Stimulated activated naive CD4-positive, alpha-beta T cell (primary cell): ENCODE data around the gene NCOA7.
A peak's percentile ranks its signal among the peaks of the same experiment; 100 is the strongest.
"Not testable (repeated sequence)": the region's sequence is repeated elsewhere in the genome, so short reads cannot be mapped to it uniquely, and the experiment has no call there.

Source experiments
- DNase-seq, 6 experiments: peaks; one replicate each; lab custom pipeline; 2025; lab: John Stamatoyannopoulos, UW

Gene NCOA7

DNA sequence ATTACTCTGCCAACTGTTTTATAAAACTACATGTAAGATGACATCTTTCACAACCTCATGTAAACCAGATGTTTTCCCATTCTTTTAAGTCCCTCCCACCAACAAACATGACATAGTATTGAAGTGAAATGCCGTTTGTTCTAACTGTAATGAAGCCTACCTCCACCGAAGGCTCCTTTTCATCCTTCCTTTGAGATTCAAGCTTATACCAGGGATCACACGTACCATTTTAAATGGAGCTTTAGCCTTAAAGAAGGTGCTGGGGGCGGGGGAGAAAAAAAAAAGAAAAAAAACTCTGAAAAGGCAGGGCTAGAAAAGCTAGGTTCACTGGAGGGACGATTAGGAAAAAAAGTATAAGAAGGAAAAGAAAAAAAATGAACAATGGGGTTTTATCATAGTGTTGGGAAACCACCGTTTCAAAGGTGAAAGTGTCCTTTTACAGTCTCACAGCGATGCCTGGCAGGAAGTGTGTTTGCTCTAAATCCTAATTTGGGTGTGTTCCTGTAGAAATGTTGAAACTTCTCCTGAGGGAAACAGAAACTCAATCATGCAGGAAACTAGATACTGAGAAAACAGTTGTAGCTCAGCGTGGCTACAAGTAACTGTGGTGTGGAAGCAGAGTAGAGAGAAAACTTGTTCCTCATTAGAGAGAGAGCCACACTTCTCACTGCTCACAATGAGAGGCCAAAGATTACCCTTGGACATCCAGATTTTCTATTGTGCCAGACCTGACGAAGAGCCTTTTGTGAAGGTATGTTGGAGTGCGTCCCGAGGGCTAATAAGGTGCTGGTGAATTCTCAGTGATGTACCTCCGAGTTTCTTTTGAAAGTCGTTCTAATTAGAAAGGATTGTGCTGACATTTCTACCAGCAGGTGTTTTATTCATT is 128.2 kb downstream of the NCOA7 start:
- peak in 5 of 6 experiments; percentile 10 to 30 (median 11) for DNase-seq

DNA sequence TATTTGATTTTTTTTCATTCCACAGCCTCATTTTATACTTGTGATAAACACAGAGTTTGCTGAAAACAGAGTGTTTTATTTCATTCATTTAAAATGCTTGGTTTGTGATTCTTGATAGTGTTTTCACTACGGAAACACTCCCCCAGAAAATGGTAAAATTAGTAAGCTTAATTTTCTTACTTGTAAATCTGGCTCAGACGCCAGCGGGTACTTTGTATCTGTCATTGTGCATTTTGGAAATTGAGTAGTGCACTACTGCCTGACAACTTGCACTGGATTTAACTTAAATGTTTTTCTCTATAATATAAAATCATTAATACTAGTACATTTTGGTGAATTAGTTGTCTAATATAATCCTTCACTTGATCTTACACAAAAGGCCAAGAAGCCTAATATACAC is 128.9 kb downstream of the NCOA7 start:
- no peak for DNase-seq

DNA sequence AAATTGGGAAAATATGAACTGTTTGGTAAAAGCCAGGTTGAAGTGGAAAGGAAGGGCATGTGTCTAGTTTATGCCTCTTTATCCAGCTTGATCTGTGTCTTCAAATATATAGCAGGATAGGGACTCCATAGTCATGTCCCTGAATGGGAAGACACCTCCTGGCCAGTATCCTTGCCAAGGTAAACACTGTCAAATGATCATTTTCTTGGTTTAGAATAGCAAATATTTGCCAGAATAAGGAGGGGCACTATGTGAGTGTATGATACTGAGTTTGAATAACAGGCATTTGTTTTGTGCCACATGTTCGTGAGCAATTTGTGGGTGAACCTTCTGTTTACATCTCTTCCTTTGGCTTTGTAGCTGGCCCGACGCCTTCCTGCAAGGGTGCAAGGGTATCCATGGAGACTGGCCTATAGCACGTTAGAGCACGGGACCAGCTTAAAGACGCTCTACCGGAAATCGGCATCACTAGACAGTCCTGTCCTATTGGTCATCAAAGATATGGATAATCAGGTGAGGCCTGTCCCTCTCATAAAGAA is 131.6 kb downstream of the NCOA7 start:
- DNase-seq: no peak

DNA sequence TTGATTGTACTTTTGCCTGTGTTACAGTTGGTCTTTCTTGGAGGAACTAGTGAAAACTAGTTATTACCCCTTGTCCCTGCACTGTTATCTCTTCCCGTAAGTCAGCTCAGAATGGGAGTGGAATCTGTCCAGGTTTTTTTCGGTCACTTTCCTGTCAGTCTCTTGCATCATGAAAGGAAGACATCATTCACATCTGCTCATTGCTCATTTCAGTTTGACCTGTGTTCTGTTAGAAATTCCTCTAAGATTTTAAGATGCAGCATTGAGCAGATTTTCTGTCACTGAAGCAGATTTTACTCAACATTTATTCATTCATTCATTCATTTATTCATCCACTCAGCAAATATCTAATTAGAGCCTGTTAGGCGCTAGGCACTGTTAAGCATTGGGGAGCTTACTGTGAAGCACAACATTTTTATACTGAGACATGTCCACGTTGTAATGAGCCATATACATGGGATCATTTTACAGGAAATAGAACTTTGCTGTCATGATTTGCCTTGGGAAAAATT is 132.7 kb downstream of the NCOA7 start:
- no peak for DNase-seq

DNA sequence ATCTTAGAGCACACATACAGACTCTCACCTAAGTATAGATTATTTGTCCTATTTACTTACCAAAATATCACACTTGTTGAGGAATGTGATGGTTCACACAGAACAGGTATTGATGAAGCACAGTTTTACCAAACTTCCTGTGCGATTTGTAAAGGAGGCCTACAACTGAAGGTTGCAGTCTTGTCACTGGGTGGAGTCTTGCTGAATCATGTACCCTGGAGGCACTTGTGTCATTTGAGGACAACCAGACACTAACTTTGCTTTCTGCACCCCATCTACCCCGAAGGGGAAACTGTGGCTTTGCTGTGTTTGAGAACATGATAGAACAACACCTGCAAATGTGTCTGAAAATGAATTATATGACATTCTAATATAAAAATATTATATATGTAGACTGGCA is 133.4 kb downstream of the NCOA7 start:
- DNase-seq: no peak

DNA sequence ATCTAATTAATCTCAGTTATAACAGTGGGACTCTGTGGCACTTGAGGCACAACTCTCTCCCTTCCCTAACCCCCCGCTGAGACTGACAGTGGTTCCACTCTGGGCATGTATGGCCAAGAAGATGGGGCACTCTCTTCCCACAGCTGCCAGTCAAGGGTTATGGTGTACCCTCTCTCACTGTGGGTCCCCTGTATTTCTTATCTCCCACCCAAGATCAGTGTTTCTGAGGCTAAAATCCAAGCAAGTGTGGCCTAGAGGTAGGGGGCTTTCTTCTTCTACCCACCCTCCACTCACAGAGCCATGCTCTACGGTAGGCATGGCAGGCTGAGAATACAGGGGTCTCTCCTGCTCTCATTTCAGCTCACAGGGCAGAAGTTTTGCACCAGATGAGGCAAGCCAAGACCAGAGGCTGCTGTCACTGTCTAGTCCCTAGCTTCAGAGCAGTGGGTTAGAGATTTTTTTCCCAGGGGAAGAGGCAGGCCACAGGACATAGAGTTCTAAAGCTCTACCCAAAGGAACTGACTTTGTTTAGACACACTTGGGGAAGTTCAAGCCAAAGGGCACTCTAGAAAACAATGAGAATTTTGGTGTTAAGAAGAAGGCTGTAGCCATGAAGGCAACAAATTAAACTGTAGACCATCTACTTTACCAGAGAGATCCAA is 134.1 kb downstream of the NCOA7 start:
- no peak for DNase-seq

DNA sequence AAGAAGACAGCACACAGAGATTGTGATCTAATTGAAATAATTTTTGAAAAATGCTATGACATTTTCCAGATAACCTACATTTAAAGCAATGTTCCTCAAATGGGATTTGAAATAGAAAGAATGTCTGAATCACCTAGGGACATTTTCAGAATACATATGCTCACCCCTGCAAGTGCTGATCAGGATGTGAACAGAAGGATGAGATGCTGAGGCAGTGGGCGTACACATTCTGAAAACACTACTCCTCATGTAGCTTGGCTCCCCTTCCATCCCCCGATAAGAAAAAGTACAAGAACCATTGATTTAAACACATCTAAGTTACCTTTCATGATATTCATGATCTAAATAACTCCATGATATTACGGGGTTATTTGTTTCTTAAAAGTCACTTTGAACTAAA is 136.0 kb downstream of the NCOA7 start:
- no peak for DNase-seq

DNA sequence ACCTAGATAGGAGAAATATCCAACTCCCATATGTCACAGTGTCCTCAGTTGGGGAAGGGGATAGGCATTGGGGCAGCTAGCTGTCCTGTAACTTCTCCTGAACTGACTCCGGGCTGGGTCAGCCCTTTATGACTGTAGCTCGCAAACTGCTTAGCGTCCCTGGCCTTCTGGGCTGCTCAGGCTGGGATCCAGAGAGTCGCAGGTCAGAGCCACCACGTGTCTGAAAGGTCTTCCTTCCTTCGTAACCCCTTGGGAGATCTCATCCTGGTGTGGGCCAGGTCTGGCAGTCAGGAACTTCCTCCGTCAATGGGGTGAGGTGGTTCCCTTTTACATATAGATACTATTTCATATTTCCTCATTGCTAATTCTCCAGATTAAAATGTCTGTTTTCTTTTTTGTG is 137.0 kb downstream of the NCOA7 start:
- DNase-seq: no peak

DNA sequence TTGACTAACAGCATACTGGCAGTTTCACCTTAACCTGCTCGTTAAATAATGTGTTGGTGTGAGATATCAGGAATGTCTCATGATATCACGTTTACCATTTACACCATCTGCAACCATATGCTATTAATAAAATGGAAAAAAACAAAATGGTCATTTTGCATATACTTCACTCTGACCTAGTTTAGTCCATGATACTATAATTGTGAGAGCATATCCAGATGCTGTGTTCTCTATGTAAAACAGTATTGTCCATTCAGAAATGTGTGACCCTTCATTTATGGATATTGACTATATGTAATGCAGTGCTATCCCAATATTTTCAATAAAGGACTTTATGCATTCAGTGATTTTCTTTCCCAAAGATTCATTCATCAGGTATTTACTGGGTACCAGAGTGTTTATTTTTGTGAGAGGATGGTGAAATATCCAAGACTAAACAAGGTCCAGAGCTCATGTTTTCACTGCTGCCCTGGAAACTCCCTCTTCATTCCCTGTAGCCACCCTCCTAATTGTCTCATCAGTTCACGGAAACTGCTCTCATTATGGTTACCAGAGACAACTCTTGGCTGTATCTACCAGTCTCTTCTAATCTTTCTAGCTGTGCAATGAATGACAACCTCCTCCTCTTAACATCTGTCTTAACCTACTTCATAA is 140.1 kb downstream of the NCOA7 start:
- DNase-seq: no peak

DNA sequence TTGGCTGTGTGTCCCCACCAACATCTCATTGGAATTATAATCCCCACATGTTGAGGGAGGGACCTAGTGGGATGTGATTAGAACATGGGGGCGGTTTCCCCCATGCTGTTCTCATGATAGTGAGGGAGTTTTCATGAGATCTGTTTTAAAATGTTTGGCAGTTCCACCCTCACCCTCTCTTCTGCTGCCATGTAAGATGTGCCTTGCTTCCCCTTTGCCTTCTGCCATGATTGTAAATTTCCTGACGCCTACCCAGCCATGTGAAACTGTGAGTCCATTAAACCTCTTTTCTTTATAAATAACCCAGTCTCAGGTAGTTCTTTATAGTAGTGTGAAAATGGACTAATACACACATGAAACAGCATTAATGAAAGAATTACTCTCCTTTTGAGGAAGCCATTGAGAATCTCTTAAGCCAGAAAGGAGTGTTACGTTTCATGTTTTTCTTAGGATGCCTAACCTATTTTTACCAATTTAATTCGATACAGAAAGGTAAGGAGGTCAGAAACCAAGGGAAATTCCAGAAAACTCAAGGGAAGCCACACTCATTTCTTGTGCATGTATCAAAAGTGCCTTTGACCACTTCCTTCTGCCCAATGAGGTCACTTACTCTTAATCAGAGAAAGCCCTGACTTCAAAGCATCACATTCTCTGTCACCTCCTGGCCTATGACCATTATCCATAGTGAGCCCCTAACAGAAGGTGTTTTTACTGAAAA is 141.1 kb downstream of the NCOA7 start:
- no peak for DNase-seq

DNA sequence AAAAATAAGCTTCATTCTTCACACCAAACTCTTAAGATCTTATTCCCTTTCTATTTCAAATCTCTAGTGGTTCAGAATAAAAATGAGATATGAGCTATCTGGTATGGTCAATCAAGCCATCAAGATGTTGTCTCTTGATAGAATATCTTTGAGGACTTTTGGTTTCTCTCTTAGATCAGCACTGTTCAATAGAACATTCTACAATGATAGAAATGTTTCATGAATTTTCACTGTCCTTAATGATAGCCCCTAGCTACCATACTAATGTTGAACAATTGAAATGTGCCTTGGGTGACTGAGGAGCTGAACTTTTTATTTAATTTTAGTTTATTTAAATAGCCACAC is 141.7 kb downstream of the NCOA7 start:
- no peak for DNase-seq

DNA sequence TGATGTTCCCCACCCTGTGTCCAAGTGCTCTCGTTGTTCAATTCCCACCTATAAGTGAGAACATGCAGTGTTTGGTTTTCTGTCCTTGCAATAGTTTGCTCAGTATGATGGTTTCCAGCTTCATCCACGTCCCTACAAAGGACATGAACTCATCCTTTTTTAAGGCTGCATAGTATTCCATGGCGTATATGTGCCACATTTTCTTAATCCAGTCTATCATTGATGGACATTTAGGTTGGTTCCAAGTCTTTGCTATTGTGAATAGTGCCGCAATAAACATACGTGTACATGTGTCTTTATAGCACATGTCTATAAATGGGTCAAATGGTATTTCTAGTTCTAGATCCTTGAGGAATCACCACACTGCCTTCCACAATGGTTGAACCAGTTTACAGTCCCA is 144.8 kb downstream of the NCOA7 start:
- DNase-seq: not testable (repeated sequence)

DNA sequence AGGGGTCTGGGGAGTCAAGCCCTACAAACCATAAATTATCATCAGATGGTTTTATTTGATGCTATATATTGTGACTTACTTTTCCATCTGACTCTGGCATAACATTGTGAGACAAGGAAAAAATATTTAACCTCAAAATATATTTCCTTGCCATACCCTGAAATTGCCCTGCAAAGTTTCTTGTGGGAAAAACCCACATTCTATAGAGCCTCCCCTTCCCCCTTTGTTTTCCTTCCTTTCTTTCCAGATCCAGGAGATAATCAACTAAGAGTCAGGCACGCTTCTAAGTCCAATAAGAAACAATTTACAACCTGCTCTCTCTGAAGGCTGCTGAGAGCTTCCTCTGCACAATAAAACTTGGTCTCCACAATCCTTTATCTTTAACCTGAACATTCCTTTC is 148.3 kb downstream of the NCOA7 start:
- DNase-seq: no peak

DNA sequence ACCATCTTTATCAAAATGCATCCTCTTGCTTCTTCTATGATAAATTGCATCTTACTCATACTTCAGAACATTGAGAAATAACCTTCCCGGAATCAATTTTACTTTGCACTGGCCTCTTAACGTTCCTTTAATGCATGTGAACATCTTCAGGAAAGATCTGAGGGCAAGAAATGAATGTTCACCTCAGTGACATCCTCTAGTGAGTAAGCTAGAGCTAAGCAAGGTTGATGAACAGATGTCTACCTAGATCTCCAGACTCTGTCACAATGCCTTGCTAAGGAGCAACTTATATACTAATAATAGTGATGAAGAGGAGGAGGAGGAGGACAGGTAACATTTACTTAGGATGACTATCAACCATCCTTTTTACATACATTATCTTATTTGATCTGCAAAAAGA is 149.0 kb downstream of the NCOA7 start:
- DNase-seq: no peak

DNA sequence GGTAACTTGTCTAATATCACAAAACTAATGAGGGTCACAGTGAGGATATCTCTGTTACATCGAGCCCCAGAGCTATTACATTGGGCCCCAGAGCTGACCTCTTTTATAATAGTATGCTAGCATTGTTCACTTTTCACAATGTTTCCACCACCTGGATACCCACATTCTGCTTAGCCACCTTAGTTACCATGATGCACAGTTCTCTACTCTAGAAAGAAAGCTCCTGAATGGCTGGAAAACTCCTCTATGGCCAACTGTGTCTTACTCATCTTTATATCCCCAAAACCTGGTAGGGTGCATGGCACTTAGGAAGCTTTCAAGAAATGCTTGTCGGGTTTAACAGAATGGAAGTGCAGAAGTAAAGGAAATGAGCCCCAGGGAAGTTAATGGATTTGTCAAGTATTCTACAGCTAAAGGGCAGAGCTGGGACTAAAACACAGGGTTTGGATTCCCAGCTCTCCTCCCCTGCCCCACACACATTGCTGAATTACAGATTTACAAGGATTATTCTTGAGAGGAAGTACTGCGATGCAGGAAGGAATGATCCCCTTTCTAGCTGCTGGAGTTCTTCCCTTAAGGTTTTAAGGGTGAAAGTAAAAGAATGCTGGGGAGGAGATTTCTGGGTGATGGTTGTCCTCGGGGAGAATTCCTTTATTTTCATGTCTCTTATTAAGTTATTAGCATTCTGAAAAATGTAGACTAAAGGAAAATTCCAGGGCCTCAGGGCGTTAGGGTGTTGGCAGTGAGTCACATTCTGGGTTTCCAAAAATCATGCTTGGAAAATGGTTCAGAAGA is 149.7 kb downstream of the NCOA7 start:
- DNase-seq: no peak

DNA sequence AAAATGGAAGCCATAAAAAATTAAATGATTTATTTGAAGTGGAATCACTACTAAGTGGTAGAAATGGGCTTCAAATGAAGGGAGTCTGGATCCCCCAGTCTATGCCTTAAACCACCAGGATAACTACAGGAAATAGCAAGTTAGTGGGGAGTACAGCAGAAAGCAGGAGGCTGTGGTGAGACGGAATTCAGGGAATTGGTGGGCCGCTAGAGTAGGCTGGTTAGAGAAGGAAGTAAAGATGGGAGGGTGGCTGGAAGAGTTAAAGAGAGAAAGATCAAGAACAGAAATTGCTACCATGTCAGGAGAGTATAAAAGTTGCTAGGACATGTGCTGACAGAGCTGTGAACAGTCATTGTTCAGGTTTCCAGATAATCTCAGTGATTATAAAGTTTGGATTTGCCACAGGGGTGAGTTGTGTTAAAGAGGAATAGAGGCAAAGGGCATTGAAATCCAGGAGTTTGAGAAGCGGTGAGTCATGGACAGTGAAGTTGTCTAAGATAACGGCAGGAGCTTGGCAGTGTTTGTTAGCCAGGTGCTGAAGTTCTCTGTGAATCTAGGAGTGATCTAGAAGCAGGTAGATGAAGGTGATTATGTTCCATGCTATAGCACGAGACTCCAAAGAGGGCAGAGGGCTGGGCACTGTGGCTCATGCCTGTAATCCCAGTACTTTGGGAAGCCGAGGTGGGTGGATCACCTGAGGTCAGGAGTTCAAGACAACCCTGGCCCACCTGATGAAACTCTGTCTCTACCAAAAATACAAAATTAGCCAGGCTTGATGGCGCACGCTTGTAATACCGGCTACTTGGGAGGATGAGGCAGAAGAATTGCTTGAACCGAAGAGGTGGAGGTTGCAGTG is 152.1 kb downstream of the NCOA7 start:
- DNase-seq: no peak

DNA sequence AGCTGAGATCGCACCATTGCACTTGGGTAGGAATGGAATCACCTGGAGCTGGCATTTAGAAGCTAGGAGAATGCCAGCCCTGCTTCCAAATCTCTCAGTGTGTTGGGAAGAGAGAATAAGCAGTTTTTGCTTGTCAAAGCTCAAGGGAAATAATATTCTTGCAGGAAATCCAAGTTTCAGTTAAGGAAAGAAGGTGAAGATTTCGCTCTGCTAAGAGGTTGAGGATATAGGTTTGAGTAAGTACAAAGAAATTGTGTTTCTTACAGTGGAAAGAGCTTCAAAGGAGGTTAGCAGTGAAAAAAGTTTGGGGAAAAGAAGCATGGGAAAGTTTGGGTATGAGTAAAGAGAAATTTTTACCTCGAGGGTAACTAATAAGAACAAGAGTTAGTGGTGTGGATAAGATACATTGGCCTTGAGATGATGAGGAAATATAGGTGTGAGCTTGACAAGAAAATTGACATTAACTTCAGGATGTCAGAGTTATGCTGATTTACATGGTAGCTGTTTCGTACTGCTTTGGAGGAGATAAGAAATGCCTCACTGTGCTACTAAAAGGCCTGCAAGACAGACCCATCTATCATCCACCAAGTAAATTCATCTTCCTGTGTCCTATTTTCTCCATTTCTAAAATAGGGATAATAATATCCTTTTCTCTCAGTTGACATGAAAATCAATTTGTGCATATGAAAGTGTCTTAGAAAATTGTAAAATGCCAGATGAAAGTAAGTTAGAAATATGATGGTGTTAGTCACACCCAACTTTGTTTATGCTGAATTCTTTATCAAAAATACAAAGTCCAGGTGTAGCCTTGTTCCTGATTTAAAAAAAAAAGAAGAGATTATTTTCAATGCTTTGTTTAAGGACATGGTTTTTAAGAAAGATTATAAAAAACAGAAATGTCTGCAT is 153.0 kb downstream of the NCOA7 start:
- no peak for DNase-seq

DNA sequence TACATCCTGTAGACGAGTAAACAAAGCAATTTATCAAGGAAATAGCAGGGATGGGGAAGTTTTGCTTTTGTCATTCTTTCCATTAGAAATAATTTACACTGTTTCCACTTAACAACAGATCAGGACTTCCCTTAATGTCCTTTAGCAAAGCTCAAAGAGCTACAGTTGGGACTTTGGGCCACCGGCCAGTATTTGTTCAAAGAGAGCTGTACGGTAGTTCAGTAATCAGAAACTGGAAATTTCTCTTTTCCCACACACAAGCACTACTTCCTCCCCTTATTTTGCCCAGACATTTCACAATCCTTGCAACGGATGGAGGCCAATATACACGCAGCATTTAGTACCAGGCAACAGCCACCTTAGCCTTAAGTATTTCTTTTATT is 153.7 kb downstream of the NCOA7 start:
- no peak for DNase-seq

DNA sequence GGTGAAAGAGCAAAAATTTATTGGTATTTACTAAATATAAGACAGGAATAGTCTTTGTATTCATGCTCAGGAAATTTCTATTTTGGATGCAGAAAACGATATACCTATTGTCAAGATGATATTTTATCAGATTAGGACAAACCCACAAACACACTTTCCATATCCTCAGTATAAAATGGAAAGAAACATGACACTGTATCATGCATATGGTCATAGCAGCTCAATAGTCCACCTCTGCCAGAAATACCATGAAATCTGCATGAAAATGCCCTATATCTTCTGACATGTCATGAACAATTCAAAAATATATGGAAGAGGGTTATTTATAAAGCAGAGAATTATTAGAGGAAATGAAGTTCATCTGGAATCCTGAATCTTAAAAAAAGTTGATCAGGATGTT is 154.1 kb downstream of the NCOA7 start:
- no peak for DNase-seq
